Measurements from ENCODE around the gene ARHGAP12.
"Not testable (repeated sequence)": the region's sequence is repeated elsewhere in the genome, so short reads cannot be mapped to it uniquely, and the experiment has no call there.

The ARHGAP12 gene, protein sequence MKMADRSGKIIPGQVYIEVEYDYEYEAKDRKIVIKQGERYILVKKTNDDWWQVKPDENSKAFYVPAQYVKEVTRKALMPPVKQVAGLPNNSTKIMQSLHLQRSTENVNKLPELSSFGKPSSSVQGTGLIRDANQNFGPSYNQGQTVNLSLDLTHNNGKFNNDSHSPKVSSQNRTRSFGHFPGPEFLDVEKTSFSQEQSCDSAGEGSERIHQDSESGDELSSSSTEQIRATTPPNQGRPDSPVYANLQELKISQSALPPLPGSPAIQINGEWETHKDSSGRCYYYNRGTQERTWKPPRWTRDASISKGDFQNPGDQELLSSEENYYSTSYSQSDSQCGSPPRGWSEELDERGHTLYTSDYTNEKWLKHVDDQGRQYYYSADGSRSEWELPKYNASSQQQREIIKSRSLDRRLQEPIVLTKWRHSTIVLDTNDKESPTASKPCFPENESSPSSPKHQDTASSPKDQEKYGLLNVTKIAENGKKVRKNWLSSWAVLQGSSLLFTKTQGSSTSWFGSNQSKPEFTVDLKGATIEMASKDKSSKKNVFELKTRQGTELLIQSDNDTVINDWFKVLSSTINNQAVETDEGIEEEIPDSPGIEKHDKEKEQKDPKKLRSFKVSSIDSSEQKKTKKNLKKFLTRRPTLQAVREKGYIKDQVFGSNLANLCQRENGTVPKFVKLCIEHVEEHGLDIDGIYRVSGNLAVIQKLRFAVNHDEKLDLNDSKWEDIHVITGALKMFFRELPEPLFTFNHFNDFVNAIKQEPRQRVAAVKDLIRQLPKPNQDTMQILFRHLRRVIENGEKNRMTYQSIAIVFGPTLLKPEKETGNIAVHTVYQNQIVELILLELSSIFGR

DNA sequence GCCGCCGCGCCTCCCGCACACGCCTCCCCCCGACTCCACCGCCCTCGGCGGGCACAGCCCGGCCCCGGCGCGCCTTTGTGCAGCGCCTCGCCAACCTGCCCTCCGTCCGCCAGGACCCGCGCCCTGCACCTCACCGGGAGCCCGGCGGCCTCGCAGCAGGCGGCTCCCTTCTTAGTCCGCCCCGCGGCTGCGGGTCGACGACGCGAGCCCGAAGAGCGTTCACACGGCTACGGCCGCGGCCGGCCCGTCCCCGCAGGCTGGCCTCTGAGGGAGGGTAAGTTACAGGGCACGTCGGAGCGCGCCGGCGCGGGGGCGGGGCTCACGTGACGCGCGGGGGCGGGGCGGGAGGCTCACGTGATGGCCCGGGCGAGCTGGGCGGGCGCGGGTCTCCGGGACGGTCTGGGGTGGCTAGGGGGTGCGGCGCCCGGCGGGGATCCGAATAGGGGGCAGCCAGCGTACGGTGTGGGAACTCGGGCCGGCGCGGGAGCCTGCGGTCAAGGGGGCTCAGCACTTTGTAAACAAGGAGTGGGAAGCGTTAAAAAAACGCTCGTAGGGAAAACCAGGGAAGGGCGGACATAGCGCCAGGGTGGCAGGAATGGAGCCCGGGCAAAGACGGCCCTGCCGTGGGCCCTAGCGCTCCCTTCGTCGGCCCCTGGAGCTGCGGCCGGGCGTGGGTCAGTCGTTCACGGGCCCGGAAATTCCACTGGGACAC lies at the start of gene ARHGAP12:
Gene ARHGAP12 (minus strand): TSS at position 283 of the 712 bp plus-strand sequence. CDS start 19,976 bp downstream, outside the sequence.
- peak; percentile 75 for DNase-seq (ENCODE audit: low spot score)

DNA sequence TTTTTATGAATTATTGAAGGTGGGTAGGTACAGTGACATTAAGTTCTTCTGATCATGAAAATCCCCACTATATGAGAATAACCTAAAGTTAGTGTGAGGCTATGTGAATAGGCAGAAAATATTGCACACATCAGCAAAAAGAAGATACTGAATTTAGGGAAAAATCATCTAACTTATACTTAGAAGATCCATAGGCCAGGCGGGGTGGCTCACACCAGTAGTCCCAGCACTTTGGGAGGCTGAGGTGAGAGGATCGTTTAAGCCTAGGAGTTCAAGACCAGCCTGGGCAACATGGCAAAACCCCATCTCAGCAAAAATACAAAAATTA lies 49.5 kb upstream of the ARHGAP12 start:
- DNase-seq (ENCODE audit: low spot score) = no peak

DNA sequence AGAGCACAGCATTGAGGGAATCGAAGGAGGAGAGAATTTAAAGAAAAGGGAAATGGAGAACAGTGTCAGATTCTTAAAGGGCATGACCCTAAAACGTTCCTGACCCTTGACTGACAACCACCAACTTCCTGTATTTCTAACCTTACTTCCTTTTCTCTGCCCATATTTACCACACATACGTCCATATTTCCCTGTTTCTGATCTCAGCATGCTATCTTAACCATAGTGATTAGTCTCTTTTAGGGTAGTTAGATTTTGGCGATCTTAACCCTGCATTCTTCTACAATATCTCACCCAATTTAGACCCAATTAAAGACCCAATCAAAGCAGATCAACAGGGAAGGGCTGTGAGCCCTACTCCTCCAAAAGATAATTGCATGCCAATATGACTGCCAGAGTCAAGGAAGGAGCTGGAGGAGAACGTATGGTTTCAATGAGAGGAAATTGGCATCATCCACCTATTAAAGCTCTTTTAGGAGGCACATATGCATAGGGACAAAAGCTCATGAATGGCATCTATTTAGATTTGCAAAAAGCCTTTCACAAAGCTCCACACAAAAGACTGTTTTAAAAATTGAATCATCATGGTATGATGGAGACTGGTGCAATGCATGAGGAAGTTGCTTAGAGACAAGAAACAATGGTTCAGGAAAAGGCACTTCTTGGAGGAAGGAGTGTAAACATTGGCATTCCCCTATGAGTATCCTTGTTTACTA lies 49.0 kb upstream of the ARHGAP12 start:
- no peak for DNase-seq (ENCODE audit: low spot score)

DNA sequence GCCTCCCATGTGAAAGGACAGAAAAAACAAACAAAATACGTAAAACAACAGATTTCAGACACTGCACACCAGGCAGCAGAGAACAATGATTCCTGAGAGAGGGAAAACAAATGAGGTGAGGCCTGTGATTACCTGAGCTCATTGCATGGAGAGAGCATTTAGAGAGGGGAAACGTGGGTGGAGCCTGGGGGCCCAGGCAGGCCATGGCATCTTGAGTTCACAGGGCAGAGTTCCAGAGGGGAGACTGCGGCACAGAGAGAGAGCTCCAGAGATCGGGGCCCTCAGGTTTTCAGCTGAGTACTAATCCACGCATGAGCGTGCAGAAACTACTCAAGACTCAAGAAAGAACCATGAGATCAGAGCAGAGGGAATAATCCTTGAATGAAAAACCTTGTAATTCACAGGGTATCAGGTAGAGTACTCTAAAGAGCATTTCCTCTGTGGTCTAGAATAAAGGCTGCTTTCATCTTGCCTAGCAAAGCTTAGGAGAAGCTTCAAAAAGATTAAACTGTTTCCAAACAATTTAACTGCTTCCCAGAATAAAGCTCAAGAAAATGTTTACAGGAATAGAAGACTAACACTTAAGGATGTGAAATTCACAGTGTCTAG lies 46.6 kb upstream of the ARHGAP12 start:
- DNase-seq (ENCODE audit: low spot score) = no peak

DNA sequence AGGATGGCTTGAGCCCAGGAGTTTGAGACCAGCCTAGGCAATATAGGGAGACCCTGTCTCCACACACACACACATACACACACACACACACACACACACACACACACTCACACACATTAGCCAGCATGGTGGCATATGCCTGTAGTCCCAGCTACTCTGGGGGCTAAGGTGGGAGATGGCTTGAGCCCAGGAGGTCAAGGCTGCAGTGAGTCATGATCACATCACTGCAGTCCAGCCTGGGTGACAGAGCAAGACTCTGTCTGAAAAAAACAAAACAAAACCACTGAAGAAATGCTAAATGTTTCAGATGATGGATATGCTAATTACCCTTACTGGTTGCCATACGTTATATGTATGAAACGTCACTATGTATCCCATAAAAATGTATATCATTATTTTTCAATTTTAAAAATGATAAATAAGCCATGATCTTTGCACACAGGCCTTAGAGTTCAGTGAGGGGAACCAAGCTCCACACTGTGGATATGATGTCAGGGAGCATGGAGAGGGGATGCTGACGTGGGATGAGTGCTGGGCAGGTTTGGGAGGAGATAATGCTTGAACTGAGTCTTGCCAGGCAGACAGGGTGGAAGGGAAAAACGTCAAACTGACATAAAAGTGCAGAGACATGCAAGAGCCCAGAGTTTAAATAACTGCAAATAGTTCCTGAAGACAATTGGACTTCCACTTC lies 45.9 kb upstream of the ARHGAP12 start:
- no peak for DNase-seq (ENCODE audit: low spot score)

DNA sequence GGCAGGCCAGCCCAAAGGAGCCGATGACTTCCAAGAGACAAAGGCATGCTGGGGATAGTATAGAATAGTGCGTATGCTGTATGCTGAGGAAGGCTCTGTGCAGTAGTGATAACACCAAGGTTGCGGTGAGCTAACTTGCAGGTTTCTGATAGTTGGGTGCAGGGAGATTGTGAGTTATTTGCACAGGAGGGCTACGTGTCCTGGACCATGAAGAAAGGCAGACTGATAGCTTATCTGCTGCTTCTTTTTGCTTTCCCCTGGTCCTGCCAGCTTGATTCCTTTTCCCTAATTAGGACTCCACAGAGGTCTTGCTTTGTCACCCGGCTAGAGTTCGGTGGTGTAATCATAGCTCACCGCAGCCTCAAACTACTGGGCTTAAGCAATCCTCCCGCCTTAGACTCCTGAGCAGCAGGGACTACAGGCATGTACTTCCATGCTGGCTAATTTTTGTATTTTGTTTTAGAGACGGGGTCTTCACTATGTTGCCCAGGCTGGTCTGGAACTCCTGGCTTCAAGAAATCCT lies 43.9 kb upstream of the ARHGAP12 start:
- no peak for DNase-seq (ENCODE audit: low spot score)

DNA sequence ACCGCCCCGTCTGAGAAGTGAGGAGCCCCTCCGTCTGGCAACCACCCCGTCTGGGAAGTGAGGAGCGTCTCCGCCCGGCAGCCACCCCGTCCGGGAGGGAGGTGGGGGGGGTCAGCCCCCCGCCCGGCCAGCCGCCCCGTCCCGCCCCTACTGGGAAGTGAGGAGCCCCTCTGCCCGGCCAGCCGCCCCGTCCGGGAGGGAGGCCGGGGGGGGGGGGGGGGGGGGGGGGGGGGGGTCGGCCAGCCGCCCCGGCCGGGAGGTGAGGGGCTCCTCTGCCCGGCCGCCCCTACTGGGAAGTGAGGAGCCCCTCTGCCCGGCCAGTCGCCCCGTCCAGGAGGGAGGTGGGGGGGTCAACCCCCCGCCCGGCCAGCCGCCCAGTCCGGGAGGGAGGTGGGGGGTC lies 41.2 kb upstream of the ARHGAP12 start:
- DNase-seq (ENCODE audit: low spot score) = not testable (repeated sequence)

DNA sequence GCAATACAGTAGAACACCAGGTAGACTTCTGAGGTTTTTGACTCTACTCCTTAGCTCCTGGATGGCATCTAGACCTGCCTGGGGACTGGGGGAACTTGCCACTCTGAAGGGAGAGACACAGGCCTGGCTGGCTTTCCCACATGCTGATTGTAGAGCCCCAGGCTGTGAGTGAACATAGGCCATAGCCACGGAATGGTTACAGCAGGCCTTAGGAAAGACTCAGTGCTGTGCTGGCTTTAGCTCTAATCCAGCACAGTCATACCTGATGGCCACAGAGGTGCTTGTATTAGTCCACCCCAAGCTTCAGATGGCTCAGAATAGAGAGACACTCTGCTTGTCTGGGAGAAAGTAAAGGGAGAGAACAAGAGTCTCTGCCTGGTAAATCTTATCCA lies 35.0 kb upstream of the ARHGAP12 start:
- no peak for DNase-seq (ENCODE audit: low spot score)

DNA sequence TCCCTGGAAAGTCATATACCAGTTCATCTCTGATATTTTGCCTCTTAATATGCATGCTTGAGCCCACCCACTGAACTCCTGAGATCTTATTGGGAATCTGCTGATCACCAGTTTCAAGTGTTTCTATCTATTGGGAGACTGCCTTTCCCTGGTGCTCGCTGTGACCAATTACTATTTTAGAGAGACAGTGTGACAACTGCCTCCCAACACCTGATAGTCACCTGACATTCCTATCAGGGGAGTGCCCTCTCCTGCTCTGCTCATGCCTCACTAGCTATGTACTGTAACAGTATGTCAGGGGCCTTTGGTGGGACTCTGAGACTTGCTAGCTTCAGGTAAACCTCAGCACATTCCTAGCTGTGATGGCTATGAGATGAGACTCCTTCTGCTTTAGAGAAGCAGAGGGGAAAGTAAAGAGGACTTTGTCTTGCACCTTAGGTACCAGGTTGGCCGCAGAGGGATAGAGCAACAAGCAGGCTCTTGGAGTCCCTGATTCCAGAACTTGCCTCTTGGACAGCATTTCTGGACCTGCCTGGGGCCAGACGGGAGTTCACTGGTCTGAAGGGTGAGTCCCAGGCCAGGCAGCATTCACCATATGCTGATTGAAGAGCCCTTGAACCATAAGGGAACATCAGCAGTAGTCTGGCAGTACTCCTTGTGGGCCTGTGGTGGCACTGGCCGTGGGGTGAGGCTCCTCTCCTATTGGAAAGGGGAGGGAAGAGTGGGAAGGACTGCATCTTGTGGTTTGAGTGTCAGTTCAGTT lies 34.4 kb upstream of the ARHGAP12 start:
- no peak for DNase-seq (ENCODE audit: low spot score)

DNA sequence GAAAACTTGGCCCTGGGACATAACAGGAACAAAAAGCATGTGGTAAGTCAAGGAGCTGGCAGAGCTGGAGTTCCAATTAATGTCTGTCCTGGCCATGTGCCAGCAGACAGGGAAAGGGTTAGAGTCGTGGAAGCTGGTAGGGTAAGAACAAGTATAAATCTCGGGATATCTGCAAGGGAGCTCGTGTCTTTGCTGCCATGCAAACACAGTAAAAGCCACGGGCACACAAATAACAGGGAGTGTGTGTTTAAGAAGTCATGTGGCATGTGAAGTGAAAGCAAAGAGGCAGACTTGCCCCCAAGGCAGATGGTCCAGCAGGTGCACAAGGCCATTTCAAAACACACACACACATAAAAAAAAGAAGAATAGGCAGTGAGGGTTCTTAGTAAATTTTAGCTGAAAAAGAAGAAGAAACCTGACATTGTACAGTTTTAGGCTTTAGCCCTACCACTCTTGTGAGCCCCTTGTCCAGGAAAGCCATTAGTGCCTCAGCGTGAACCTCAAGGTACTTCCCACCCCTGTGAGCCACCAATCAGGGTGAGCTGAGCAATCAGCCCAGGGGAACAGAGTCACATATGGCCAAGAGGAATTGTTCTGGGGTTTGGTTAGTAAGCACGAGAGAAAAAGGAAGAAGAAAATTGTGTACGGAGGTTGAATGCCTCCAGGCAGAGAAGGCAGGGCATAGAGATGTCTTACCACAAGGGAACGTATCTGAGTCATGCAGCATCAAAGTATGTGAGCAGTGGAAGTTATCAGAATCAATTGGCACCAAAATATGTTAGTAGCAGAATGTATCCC lies 32.8 kb upstream of the ARHGAP12 start:
- DNase-seq (ENCODE audit: low spot score) = peak; percentile 16

DNA sequence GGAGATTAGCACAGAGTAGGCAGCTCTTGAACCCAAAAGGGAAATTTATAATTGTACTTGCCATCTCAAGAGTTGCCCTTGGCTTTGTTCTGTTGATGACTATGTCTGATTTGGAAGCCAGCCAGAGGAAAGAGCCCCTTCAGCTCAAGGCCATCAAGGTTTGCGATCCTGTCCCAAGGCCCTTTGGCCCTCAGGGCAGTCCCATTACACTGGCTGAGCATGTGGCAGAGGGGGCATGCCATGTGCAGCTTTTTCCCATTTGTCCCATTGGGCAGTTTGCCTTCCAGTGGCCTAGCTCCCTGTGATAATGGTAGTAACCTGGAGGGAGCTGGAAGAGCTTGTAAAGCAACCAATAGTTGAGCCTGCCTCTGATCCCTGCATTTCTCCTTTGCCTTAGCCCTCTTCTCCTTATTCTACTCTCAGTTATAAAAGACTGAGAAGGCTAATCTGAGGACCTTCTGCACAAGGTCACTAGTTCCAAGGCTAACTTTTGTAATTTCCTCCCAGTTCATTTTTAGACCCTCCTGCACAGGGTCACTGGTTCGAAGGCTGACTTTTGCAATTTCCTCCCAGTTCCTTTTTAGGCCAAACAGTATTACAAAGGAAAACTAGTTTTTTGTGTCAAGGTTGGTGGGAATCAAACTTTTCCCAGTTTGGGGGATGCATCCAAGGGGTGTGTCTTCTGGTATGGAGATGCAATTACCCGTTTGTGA lies 31.0 kb upstream of the ARHGAP12 start:
- no peak for DNase-seq (ENCODE audit: low spot score)

DNA sequence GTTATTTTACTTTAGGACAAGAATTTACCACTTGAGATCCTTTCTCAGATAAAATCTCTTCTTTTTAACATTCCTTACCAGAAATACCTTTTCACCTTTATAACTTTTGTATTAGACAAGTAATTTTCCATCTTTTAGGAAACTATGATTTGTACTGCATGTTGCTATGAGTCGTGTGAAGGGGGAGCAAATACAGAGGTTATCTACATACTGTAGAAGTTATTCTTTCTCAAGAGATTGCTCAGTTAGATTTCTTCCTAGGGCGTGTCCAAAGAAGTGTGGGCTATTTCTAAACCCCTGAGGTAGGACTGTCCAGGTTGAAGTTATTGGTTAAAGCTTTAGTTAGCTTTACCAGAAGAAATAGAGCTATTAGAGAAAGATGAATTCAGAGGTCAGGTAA lies 30.2 kb upstream of the ARHGAP12 start:
- no peak for DNase-seq (ENCODE audit: low spot score)

DNA sequence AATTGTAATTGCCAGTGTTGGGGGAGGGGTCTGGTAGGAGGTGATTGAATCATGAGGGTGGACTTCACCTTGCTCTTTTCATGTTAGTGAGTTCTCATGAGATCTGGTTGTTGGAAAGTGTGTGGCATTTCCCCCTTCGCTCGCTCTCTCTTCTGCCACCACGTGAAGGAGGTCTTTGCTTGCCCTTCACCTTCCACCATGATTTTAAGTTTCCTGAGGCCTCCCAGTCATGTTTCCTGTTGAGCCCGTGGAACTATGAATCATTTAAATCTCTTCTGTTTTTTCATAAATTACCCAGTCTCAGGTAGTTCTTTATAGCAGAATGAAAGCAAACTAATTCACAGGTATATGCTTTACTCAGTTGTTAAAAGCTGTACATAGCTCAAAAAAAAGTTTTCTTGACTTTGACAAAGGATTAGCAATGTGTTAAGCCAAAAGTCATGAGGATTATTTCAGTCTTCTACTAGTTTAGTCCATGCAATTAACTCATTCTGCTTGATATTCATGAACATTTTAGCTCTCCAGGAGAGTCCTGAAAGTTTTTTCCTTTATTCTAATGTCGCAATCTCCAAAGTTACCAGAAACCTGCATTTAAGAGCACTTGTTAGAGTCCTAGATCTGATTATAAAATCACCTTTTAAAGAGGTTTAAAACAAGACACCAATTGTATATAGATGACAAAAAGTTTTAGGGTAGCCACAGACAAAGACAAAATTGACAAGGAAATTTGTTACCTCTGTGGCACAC lies 27.7 kb upstream of the ARHGAP12 start:
- no peak for DNase-seq (ENCODE audit: low spot score)

DNA sequence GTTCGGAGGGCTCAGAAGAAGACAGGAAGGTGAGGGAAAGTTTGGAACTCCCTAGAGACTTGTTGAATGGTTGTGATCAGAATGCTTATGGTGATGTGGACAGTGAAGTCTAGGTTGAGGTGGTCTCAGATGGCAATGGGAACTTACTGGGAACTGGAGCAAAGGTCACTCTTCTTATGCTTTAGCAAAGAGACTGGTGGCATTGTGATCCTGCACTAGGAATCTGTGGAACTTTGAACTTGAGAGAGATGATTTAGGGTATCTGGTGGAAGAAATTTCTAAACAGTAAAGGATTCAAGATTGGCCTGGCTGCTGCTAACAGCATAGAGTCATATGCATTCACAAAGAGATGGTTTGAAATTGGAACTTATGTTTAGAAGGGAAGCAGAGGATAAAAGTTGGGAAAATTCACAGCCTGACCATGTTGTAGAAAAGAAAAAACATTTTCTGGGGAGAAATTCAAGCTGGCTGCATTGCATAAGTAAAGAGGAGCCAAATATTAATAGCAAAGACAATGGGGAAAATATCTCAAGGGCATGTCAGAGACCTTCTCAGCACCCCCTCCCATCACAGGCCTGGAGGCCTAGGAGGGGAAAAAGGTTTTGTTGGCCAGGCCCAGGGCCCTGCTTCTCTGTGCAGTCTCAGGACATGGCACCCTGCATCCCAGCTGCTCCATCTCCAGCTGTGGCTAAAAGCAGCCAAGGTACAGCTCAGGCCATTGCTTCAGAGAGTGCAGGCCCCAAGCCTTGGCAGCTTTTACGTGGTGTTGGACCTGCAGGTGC lies 26.0 kb upstream of the ARHGAP12 start:
- DNase-seq (ENCODE audit: low spot score) = no peak

DNA sequence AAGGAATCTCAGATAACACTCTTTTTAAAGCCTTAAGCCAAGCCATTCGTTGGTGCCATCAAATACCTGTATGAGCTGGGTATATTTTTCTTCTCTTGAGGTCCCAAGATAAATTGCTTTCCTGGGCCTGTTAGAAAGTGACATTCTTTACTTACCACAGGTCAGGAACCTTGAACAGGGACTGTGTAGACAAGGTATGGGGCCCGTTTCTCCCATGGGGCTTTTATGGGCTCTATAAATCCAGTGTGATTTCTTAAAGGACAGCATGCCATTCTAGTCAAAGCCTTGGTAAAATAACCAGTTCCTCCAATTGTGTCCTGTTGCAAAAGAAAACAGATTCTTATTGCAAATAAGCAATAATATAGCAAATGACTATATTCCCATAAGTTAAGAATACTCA lies 24.8 kb upstream of the ARHGAP12 start:
- DNase-seq (ENCODE audit: low spot score) = no peak

DNA sequence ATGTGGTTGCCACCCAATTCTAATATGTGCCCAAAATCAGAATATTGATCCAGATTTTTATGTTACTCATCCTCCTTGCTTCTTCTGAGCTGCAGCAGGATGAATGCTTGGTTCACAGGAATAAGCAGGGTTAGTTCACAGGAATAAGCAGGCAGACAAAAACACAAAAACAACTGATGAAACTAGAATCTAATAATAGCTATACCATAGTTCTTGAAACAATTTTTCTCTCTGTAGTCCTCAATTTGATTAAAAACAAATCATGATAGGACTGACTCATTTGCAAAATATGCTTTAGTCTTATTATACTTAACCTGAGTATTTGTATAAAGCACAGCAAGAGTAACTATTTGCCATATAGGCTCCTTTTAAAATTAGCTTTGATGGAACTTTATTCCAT lies 24.4 kb upstream of the ARHGAP12 start:
- no peak for DNase-seq (ENCODE audit: low spot score)

DNA sequence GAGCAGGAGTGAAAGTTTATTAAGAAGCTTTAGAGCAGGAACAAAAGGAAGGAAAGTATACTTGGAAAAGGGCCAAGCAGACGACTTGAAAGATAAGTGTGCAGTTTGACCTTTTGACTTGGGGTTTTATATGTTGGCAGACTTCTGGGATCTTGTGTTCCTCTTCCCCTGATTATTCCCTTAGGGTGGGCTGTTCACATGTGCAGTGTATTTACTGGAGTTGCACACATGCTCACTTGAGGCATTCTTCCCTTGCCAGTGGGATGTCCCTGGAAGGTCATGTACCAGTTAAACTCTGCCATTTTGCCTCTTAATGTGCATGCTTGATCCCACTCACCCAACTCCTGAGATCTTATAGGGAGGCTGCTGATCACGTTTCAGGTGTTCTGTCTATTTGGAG lies 23.4 kb upstream of the ARHGAP12 start:
- DNase-seq (ENCODE audit: low spot score) = no peak
